22Rv1 (cell line): ENCODE measurements around the gene PHF21A.

ENCODE experiments used
- ZFX ChIP-seq: fragments of 450-650 bp; IDR thresholded peaks from 2 replicates; pipeline ENCODE4 v1.6.1; 2017; ENCODE audit warnings: antibody characterized with exemption, borderline replicate concordance
- TF ChIP-seq, protein P1 (sequence below): fragments of 450-650 bp; IDR thresholded peaks from 2 replicates; pipeline ENCODE4 v1.5.1; 2017; ENCODE audit warnings: mild to moderate bottlenecking

DNA sequence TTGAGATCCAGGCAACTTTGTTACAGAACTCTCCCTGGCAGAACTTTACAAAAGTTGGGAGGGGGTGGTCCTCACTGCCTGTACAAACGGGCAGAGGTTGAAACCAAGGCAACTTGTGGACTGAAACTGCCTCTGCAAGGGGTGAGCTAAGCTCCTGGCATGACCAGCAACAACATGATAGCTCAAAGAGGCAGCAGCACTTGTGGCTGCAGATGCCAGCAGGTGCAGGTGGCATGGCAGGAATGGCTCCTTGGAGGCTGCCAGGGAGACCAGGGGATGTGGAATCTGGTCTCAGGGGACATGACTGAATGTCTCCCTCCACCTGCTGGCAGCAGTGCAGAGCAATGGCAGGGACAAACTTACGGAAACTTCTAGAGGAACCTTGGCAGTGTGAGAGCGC is 38.8 kb upstream of the PHF21A start:
- TF ChIP-seq, protein P1, sequence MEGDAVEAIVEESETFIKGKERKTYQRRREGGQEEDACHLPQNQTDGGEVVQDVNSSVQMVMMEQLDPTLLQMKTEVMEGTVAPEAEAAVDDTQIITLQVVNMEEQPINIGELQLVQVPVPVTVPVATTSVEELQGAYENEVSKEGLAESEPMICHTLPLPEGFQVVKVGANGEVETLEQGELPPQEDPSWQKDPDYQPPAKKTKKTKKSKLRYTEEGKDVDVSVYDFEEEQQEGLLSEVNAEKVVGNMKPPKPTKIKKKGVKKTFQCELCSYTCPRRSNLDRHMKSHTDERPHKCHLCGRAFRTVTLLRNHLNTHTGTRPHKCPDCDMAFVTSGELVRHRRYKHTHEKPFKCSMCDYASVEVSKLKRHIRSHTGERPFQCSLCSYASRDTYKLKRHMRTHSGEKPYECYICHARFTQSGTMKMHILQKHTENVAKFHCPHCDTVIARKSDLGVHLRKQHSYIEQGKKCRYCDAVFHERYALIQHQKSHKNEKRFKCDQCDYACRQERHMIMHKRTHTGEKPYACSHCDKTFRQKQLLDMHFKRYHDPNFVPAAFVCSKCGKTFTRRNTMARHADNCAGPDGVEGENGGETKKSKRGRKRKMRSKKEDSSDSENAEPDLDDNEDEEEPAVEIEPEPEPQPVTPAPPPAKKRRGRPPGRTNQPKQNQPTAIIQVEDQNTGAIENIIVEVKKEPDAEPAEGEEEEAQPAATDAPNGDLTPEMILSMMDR, result no peak
- TF ChIP-seq ZFX, result no peak
